Lung (tissue), 12 donors: Measurements from ENCODE around the gene PLCB4. TPM values are rescaled to one million over a fixed set of nuclear protein-coding genes. Genes with fewer than 3 reads are reported as not detected.
A peak's percentile ranks its signal among the peaks of the same experiment; 100 is the strongest.

Experiments
- ATAC-seq: fragments of 200-7000 bp; cut with Tn5 transposase; one replicate; pipeline ENCODE4 v1.9.1; 2020; ENCODE audit warnings: moderate number of reproducible peaks; ENCODE audit not compliant: insufficient read depth, low FRiP score
- DNase-seq, 3 donors: peaks; one replicate each; pipeline ENCODE4 v3.0.0-alpha.2; 2013 to 2017
- H3K27ac ChIP-seq, 2 donors: one replicate each; pipeline ENCODE4 v1.5.1; 2013; ENCODE audit warnings: mild to moderate bottlenecking in 2 of 2, moderate library complexity in 2 of 2, control low read depth in 1 of 2, inconsistent platforms in 1 of 2, low read depth in 1 of 2, low read length in 1 of 2
- H3K27me3 ChIP-seq, 3 donors: one replicate each; pipeline ENCODE4 v1.5.1; 2013; ENCODE audit warnings: low read length in 2 of 3; ENCODE audit not compliant: control insufficient read depth in 3 of 3, insufficient read depth in 3 of 3
- H3K36me3 ChIP-seq, 4 donors: one replicate each; pipeline ENCODE4 v1.5.1; 2013; ENCODE audit warnings: low read length in 4 of 4, mild to moderate bottlenecking in 1 of 4, moderate library complexity in 1 of 4; ENCODE audit not compliant: control insufficient read depth in 4 of 4, insufficient read depth in 4 of 4
- H3K4me1 ChIP-seq, 5 donors: one replicate each; pipeline ENCODE4 v1.5.1; 2013; ENCODE audit warnings: low read length in 5 of 5, mild to moderate bottlenecking in 2 of 5, moderate library complexity in 1 of 5; ENCODE audit not compliant: control insufficient read depth in 5 of 5, insufficient read depth in 5 of 5
- H3K4me3 ChIP-seq: one replicate; pipeline ENCODE4 v1.5.1; 2013; ENCODE audit warnings: mild to moderate bottlenecking, control low read depth, moderate library complexity
- H3K9ac ChIP-seq, 2 donors: one replicate each; pipeline ENCODE4 v1.5.1; 2013; ENCODE audit warnings: low read length in 2 of 2, control low read depth in 1 of 2; ENCODE audit not compliant: insufficient read depth in 1 of 2
- H3K9me3 ChIP-seq, 4 donors: one replicate each; pipeline ENCODE4 v1.5.1; 2013; ENCODE audit warnings: low read length in 3 of 4, mild to moderate bottlenecking in 1 of 4, moderate library complexity in 1 of 4; ENCODE audit not compliant: control insufficient read depth in 4 of 4, insufficient read depth in 3 of 4
- WGBS, 2 donors: extraction: QIAGEN DNeasy Blood & Tissue Kit; methylation state at CpG; one replicate each; pipeline ENCODE4 v1.1.7; 2013; 5-methylcytosine and 5-hydroxymethylcytosine counted together
- polyA plus RNA-seq, 2 donors: library from polyadenylated mRNA; stranded (reverse); fragments of 200-250 nt; gene quantifications; one replicate each; pipeline ENCODE4 v1.2.1, GENCODE V29; 2013
- total RNA-seq, 2 donors: library from RNA; depleted of rRNA in 1 of 2; stranded (reverse); fragments of >200 nt in 1 of 2; gene quantifications; one replicate each; pipeline ENCODE4 v1.2.1, GENCODE V29; 2014 to 2021
- TF ChIP-seq, protein P1 (sequence below): IDR thresholded peaks from 2 replicates; pipeline ENCODE4 v1.5.1; 2012; ENCODE audit warnings: mild to moderate bottlenecking; ENCODE audit errors: control extremely low read depth, extremely low read depth
- donor health status: control.
- donor health status: control.
- donor health status: Bipolar disorder and iron deficiency.
- donor health status: healthy.
- donor health status: DM: yes; HTN: yes; CAD: no.

Gene PLCB4
- total and polyA plus RNA-seq, 4 donors, result 2.1 to 18.6 (median 5.6) TPM

DNA sequence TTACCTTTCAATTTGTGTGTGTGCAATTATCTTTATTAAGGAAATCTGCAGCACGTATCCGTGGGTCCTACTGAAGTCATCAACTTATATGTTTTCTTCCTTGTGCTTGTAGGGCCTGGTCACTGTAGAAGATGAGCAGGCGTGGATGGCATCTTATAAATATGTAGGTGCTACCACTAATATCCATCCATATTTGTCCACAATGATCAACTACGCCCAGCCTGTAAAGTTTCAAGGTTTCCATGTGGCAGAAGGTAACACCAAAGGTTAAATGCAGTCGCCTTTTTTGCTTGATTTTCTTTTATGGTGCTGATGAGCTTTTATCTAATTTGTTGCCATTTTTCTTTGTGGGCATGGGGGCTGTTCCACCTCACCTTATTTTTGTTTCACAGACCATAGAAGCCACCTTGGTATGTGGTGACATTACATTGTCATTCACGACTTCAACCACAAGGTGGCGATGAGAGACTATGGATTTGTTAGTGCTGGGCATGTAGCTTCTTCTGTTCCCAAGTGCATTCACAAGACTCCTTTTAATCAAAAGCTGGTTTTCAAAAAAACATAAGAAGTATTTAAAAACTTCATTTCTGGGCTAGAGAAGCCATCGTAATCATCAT lies 339.0 kb downstream of the PLCB4 start:
- peak; percentile 76 to 85 (median 81) for DNase-seq
- no peak overlapping the region for H3K4me3 ChIP-seq
- H3K36me3 ChIP-seq, result peaks cover 0 to 3% (median 0%) of the 10 kb centered on the region in 4 donors
- H3K27ac ChIP-seq, result no peak overlapping the region
- H3K27me3 ChIP-seq, result no peaks in the 10 kb centered on the region
- 49 to 52% methylated on average over 8 of the region's 8 CpGs for WGBS, 2 donors
- TF ChIP-seq, protein P1, sequence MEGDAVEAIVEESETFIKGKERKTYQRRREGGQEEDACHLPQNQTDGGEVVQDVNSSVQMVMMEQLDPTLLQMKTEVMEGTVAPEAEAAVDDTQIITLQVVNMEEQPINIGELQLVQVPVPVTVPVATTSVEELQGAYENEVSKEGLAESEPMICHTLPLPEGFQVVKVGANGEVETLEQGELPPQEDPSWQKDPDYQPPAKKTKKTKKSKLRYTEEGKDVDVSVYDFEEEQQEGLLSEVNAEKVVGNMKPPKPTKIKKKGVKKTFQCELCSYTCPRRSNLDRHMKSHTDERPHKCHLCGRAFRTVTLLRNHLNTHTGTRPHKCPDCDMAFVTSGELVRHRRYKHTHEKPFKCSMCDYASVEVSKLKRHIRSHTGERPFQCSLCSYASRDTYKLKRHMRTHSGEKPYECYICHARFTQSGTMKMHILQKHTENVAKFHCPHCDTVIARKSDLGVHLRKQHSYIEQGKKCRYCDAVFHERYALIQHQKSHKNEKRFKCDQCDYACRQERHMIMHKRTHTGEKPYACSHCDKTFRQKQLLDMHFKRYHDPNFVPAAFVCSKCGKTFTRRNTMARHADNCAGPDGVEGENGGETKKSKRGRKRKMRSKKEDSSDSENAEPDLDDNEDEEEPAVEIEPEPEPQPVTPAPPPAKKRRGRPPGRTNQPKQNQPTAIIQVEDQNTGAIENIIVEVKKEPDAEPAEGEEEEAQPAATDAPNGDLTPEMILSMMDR, result peak; percentile 73
- peaks cover 0 to 12% (median 3%) of the 10 kb centered on the region in 5 donors for H3K4me1 ChIP-seq
- no peak overlapping the region for H3K9ac ChIP-seq
- ATAC-seq, result peak; percentile 89
- H3K9me3 ChIP-seq, result no peaks in the 10 kb centered on the region

DNA sequence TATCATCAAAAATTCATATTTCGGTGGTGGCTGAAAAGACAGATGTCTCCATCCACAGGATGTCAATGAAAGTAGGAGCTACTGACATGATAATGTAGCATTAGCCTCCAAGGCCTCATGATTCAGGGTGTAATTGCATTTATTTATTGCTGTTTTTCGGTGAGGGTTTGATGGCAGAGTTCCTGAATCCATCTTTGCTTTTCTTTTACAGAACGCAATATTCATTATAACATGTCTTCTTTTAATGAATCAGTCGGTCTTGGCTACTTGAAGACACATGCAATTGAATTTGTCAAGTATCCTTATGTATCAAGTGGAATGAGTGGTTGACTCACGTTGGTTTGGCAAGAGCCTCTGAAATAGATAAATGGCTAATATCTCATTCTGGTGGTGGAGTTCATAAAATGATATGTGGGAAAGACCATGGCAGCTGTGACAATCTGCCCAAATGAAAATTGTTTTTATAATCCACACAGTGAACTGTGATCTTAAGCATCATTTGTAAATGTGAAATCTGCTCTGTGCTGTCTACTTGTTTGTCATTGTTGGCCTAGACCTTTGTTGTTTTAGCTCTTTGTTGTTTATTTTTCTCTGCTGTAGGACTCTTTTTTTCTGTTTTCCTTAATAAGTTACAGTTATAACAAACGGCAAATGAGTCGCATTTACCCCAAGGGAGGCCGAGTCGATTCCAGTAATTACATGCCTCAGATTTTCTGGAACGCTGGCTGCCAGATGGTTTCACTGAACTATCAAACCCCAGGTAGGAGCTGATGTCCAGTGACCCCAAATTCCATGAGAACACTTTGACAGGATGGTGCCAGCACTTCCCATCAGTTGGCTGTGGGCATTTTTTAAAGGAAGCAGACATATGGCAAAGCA lies 339.8 kb downstream of the PLCB4 start:
- Histone ChIP-seq H3K36me3 (peaks cover 0 to 3% (median 0%) of the 10 kb centered on the region in 4 donors), H3K9me3 (no peaks in the 10 kb centered on the region), H3K4me3 (no peak overlapping the region), H3K27ac (no peak overlapping the region), H3K4me1 (peaks cover 0 to 12% (median 3%) of the 10 kb centered on the region in 5 donors), H3K9ac (no peak overlapping the region), H3K27me3 (no peaks in the 10 kb centered on the region)
- 67 to 83% methylated on average over 10 of the region's 10 CpGs for WGBS, 2 donors
- TF ChIP-seq, protein P1, result no peak
- DNase-seq (no peak), ATAC-seq (peak; percentile 15)

DNA sequence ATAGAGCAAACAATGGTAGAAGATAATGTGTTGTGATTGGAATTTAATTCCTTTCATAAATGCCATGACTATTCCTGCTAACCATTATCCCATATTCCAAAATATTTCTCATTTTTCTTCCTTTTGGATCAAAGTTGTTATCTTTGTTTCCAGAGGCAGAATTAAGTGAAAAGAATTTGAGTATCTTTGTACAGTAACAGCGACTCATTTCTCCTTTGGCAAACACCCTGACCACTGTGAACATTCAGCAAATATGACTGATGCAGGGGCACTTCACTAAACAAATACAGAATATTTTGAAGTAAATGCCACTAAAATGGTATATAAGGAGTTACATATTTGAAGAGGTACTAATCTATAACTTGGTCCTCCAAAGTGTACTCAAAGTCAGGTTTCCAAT lies 340.5 kb downstream of the PLCB4 start:
- Histone ChIP-seq H3K9ac (no peak overlapping the region), H3K4me1 (peaks cover 0 to 12% (median 3%) of the 10 kb centered on the region in 5 donors), H3K4me3 (no peak overlapping the region), H3K36me3 (peaks cover 0 to 3% (median 0%) of the 10 kb centered on the region in 4 donors), H3K27me3 (no peaks in the 10 kb centered on the region), H3K27ac (no peak overlapping the region), H3K9me3 (no peaks in the 10 kb centered on the region)
- ATAC-seq (no peak), DNase-seq (peak in 1 of 3 donors; percentile 21)
- WGBS, 2 donors, result 60 to 92% methylated on average over 1 of the region's 1 CpG
- TF ChIP-seq, protein P1, result no peak
